ENCODE results near the gene C9orf78.
A peak's percentile ranks its signal among the peaks of the same experiment; 100 is the strongest.
"Not testable (repeated sequence)": the region's sequence is repeated elsewhere in the genome, so short reads cannot be mapped to it uniquely, and the experiment has no call there.

The C9orf78 gene

GRCh38 chr9:129812385-129812784 is 22.7 kb downstream of the C9orf78 start:
- DNase-seq (ENCODE audit: low read depth), result no peak

GRCh38 chr9:129811967-129812363 is 23.1 kb downstream of the C9orf78 start:
- DNase-seq (ENCODE audit: low read depth), result no peak

- no peak for DNase-seq (ENCODE audit: low read depth)
Observed at GRCh38 chr9:129810788-129811187, 24.3 kb downstream of the C9orf78 start.

- no peak for DNase-seq (ENCODE audit: low read depth)
Observed at GRCh38 chr9:129810116-129810515, 25.0 kb downstream of the C9orf78 start.

- no peak for DNase-seq (ENCODE audit: low read depth)
Observed at GRCh38 chr9:129809346-129809745, 25.7 kb downstream of the C9orf78 start.

- DNase-seq (ENCODE audit: low read depth), result no peak
Observed at GRCh38 chr9:129806061-129806460, 29.0 kb downstream of the C9orf78 start.

GRCh38 chr9:129803676-129804060 is 31.4 kb downstream of the C9orf78 start:
- DNase-seq (ENCODE audit: low read depth), result no peak

GRCh38 chr9:129802833-129803675 is 32.0 kb downstream of the C9orf78 start, which contains the start of gene TOR1B:
Gene TOR1B (plus strand): TSS chr9:129803184. CDS start chr9:129803213, 29 bp downstream.
- peak; percentile 93 for DNase-seq (ENCODE audit: low read depth)

GRCh38 chr9:129801504-129801903 is 33.6 kb downstream of the C9orf78 start:
- DNase-seq (ENCODE audit: low read depth), result no peak

GRCh38 chr9:129798973-129799372 is 36.1 kb downstream of the C9orf78 start:
- DNase-seq (ENCODE audit: low read depth), result no peak

GRCh38 chr9:129796029-129796428 is 39.0 kb downstream of the C9orf78 start:
- DNase-seq (ENCODE audit: low read depth), result not testable (repeated sequence)

GRCh38 chr9:129794549-129794948 is 40.5 kb downstream of the C9orf78 start:
- DNase-seq (ENCODE audit: low read depth), result no peak

- no peak for DNase-seq (ENCODE audit: low read depth)
Observed at GRCh38 chr9:129786481-129786880, 48.6 kb downstream of the C9orf78 start.

- DNase-seq (ENCODE audit: low read depth), result no peak
Observed at GRCh38 chr9:129785866-129786265, 49.2 kb downstream of the C9orf78 start.

- DNase-seq (ENCODE audit: low read depth), result not testable (repeated sequence)
Observed at GRCh38 chr9:129784970-129785369, 50.1 kb downstream of the C9orf78 start.

- peak; percentile 65 for DNase-seq (ENCODE audit: low read depth)
Observed at GRCh38 chr9:129783516-129784361, 51.3 kb downstream of the C9orf78 start.

- no peak for DNase-seq (ENCODE audit: low read depth)
Observed at GRCh38 chr9:129781981-129782380, 53.1 kb downstream of the C9orf78 start.

- DNase-seq (ENCODE audit: low read depth), result no peak
Observed at GRCh38 chr9:129781131-129781530, 53.9 kb downstream of the C9orf78 start.

- DNase-seq (ENCODE audit: low read depth), result no peak
Observed at GRCh38 chr9:129779560-129780190, 55.4 kb downstream of the C9orf78 start.

GRCh38 chr9:129778469-129778868 is 56.6 kb downstream of the C9orf78 start:
- DNase-seq (ENCODE audit: low read depth), result no peak

GRCh38 chr9:129777769-129778130 is 57.3 kb downstream of the C9orf78 start:
- DNase-seq (ENCODE audit: low read depth), result no peak

Data from activated gamma-delta T cell treated with anti-CD3 and anti-CD28 coated beads, Interleukin-2, amount 50 U/mL, for 16 hours (primary cell).